Measurements from ENCODE around the gene BBOF1. TPM values are rescaled to one million over a fixed set of nuclear protein-coding genes. Genes with fewer than 3 reads are reported as not detected.
"Not testable (repeated sequence)": the region's sequence is repeated elsewhere in the genome, so short reads cannot be mapped to it uniquely, and the experiment has no call there.

The BBOF1 gene
- total RNA-seq, 4 donors from 2014 or later = 19.6 to 36.8 (median 22.4) TPM

DNA sequence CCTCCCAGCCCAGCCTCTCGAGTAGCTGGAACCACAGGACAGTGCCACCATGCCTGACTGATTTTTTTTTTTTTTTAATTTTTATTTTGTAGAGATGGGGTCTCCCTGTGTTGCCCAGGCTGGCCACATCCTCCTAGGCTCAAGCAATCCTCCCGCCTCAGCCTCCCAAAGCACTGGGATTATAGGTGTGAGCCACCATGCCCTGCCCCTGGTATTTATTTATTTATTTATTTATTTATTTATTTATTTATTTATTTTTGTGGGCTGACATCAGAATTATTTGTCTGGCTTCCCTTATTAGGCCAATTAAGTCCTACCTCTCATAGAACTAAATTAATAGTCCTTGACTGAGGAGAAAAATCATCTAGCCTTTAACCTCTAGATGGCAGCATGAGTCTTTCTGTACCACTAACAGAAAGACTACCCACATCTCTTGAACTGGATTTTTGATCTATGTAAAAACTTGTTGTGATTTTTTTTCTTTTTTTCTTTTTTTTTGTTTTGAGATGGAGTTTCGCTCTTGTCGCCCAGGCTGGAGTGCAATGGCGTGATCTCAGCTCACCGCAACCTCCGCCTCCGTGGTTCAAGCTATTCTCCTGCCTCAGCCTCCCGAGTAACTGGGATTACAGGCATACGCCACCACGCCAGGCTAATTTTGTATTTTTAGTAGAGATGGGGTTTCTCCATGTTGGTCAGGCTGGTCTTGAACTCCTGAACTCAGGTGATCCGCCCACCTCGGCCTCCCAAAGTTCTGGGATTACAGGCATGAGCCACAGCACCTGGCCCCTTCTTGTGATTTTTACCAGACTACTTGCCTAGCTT is 92.5 kb downstream of the BBOF1 start:
- WGBS, 2 donors = 90 to 93% methylated on average over 12 to 13 of the region's 13 CpGs
- DNase-seq; H3K27me3 ChIP-seq; H3K9me3 ChIP-seq; H3K4me1 ChIP-seq; H3K4me3 ChIP-seq (replicated peaks in 1 of 3); H3K27ac ChIP-seq; H3K36me3 ChIP-seq: not testable (repeated sequence)
- TF ChIP-seq, protein P1, sequence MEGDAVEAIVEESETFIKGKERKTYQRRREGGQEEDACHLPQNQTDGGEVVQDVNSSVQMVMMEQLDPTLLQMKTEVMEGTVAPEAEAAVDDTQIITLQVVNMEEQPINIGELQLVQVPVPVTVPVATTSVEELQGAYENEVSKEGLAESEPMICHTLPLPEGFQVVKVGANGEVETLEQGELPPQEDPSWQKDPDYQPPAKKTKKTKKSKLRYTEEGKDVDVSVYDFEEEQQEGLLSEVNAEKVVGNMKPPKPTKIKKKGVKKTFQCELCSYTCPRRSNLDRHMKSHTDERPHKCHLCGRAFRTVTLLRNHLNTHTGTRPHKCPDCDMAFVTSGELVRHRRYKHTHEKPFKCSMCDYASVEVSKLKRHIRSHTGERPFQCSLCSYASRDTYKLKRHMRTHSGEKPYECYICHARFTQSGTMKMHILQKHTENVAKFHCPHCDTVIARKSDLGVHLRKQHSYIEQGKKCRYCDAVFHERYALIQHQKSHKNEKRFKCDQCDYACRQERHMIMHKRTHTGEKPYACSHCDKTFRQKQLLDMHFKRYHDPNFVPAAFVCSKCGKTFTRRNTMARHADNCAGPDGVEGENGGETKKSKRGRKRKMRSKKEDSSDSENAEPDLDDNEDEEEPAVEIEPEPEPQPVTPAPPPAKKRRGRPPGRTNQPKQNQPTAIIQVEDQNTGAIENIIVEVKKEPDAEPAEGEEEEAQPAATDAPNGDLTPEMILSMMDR (IDR thresholded peaks at IDR 0.05) = peak in 5 of 6 experiments; percentile 19 to 67 (median 59)
- intact Hi-C loops (cut with DNase I) = loop anchor here (5.0 kb wide), 1 partner anchor 141 kb away; no protein-coding TSS in a partner anchor

Small RNA genes within 50 kb of the gene (small RNA-seq; reads per million reads assigned to genes)
- not detected for gene AC005480.2

Other genes starting within 250 kb of the BBOF1 start
- 10 to 100 TPM; 16.3 to 43.3 (median 27.3) TPM for gene PTGR2, start 167.5 kb upstream of the BBOF1 start, total RNA-seq
- 10 to 100 TPM; 48.8 to 57.3 (median 51.2) TPM for gene ZNF410, start 132.5 kb upstream of the BBOF1 start, total RNA-seq
- gene FAM161B, start 69.3 kb upstream of the BBOF1 start, total RNA-seq = 1 to 10 TPM; 4.3 to 9.7 (median 6.0) TPM
- 100 to 1,000 TPM in 1 of 4 donors, 10 to 100 TPM in 3; 33.2 to 106 (median 49.7) TPM for gene COQ6, start 69.0 kb upstream of the BBOF1 start, total RNA-seq
- gene ENTPD5, start 61 bp upstream of the BBOF1 start, total RNA-seq = 10 to 100 TPM in 2 of 4 donors, 1 to 10 TPM in 2; 8.1 to 12.6 (median 10.0) TPM
- gene ALDH6A1, start 65.1 kb downstream of the BBOF1 start, total RNA-seq = 10 to 100 TPM; 31.4 to 58.0 (median 44.4) TPM
- 10 to 100 TPM in 1 of 4 donors, 1 to 10 TPM in 3; 5.8 to 12.7 (median 8.1) TPM for gene LIN52, start 65.6 kb downstream of the BBOF1 start, total RNA-seq
- not detected for gene VSX2, start 220.1 kb downstream of the BBOF1 start, total RNA-seq

Data from thyroid gland (tissue), 4 donors.